ENCODE results near the gene GGCX.

- TF ChIP-seq POLR2AphosphoS5 (IDR thresholded peaks at IDR 0.05; ENCODE audit: low read depth, low read length) (0 out of 2 replicates have a peak, but pooled peaks have one; percentile 25), POLR2A (IDR thresholded peaks at IDR 0.05; ENCODE audit: low read depth, low read length) (peak; percentile 48; the same call in 1 of the 2 replicates)
These were observed 16.3 kb upstream of the GGCX start, which contains the start of gene VAMP8 for GRCh38 chr2:85577386-85578242.
